GM19395 (cell line): Measurements from ENCODE around the gene RNASE4.
"Not testable (repeated sequence)": the region's sequence is repeated elsewhere in the genome, so short reads cannot be mapped to it uniquely, and the experiment has no call there.

ENCODE experiments used
- ATAC-seq: cut with Tn5 transposase; IDR thresholded peaks from one replicate; pipeline ENCODE4 v1.9.1; 2021; ENCODE audit warnings: mild to moderate bottlenecking, moderate library complexity; ENCODE audit not compliant: unreplicated experiment

The RNASE4 gene

GRCh38 chr14:20697273-20698017, 13.1 kb downstream of the RNASE4 start:
- ATAC-seq: peak; percentile 62

GRCh38 chr14:20698018-20698329, 13.6 kb downstream of the RNASE4 start:
- ATAC-seq: no peak

GRCh38 chr14:20698934-20699333, 14.6 kb downstream of the RNASE4 start:
- ATAC-seq: no peak

GRCh38 chr14:20699931-20700330, 15.6 kb downstream of the RNASE4 start:
- ATAC-seq: no peak

- not testable (repeated sequence) for ATAC-seq
These were observed 16.6 kb downstream of the RNASE4 start for GRCh38 chr14:20700965-20701364.

- ATAC-seq: no peak
These were observed 22.4 kb downstream of the RNASE4 start for GRCh38 chr14:20706657-20707355.

- ATAC-seq: no peak
These were observed 23.3 kb downstream of the RNASE4 start for GRCh38 chr14:20707622-20708021.

GRCh38 chr14:20711261-20711660, 26.9 kb downstream of the RNASE4 start:
- ATAC-seq: no peak

GRCh38 chr14:20711685-20712084, 27.3 kb downstream of the RNASE4 start:
- ATAC-seq: no peak

GRCh38 chr14:20712904-20713303, 28.5 kb downstream of the RNASE4 start:
- no peak for ATAC-seq

GRCh38 chr14:20714593-20715250, 30.4 kb downstream of the RNASE4 start:
- ATAC-seq: no peak

GRCh38 chr14:20719777-20720176, 35.4 kb downstream of the RNASE4 start:
- no peak for ATAC-seq

- no peak for ATAC-seq
These were observed 36.4 kb downstream of the RNASE4 start for GRCh38 chr14:20720741-20721140.

GRCh38 chr14:20722016-20722415, 37.7 kb downstream of the RNASE4 start:
- ATAC-seq: no peak

GRCh38 chr14:20723488-20723887, 39.1 kb downstream of the RNASE4 start:
- ATAC-seq: no peak

GRCh38 chr14:20726121-20726520, 41.8 kb downstream of the RNASE4 start:
- ATAC-seq: not testable (repeated sequence)

GRCh38 chr14:20726531-20726930, 42.2 kb downstream of the RNASE4 start:
- no peak for ATAC-seq

GRCh38 chr14:20730891-20731290, 46.5 kb downstream of the RNASE4 start:
- ATAC-seq: no peak

GRCh38 chr14:20732477-20732876, 48.1 kb downstream of the RNASE4 start:
- ATAC-seq: no peak

- no peak for ATAC-seq
These were observed 48.7 kb downstream of the RNASE4 start for GRCh38 chr14:20732979-20733635.

GRCh38 chr14:20733684-20734429, 49.5 kb downstream of the RNASE4 start:
- no peak for ATAC-seq
